HG03066 (cell line): ENCODE measurements around the gene SYNDIG1.

Source experiments
- ATAC-seq: cut with Tn5 transposase; IDR thresholded peaks from one replicate; pipeline ENCODE4 v1.9.1; 2021; ENCODE audit warnings: low read depth; ENCODE audit not compliant: unreplicated experiment

The SYNDIG1 gene

GRCh38 chr20:24546232-24546892 is 76.9 kb downstream of the SYNDIG1 start:
- no peak for ATAC-seq

- ATAC-seq: no peak
Measured at GRCh38 chr20:24547967-24548366, 78.5 kb downstream of the SYNDIG1 start.

GRCh38 chr20:24559114-24559732 is 89.8 kb downstream of the SYNDIG1 start:
- ATAC-seq: no peak

- no peak for ATAC-seq
Measured at GRCh38 chr20:24560571-24561491, 91.4 kb downstream of the SYNDIG1 start.

GRCh38 chr20:24565835-24566351 is 96.5 kb downstream of the SYNDIG1 start:
- no peak for ATAC-seq

GRCh38 chr20:24566656-24567055 is 97.2 kb downstream of the SYNDIG1 start:
- ATAC-seq: no peak

- no peak for ATAC-seq
Measured at GRCh38 chr20:24567508-24567907, 98.1 kb downstream of the SYNDIG1 start.

- no peak for ATAC-seq
Measured at GRCh38 chr20:24568842-24569241, 99.4 kb downstream of the SYNDIG1 start.

- no peak for ATAC-seq
Measured at GRCh38 chr20:24571159-24571558, 101.7 kb downstream of the SYNDIG1 start.

GRCh38 chr20:24572140-24572539 is 102.7 kb downstream of the SYNDIG1 start:
- ATAC-seq: no peak

GRCh38 chr20:24572862-24573261 is 103.4 kb downstream of the SYNDIG1 start:
- no peak for ATAC-seq

GRCh38 chr20:24573557-24573956 is 104.1 kb downstream of the SYNDIG1 start:
- no peak for ATAC-seq

- no peak for ATAC-seq
Measured at GRCh38 chr20:24574307-24574706, 104.9 kb downstream of the SYNDIG1 start.

- no peak for ATAC-seq
Measured at GRCh38 chr20:24574797-24575196, 105.4 kb downstream of the SYNDIG1 start.

- no peak for ATAC-seq
Measured at GRCh38 chr20:24575811-24576210, 106.4 kb downstream of the SYNDIG1 start.

- no peak for ATAC-seq
Measured at GRCh38 chr20:24576447-24576846, 107.0 kb downstream of the SYNDIG1 start.

GRCh38 chr20:24577271-24577909 is 108.0 kb downstream of the SYNDIG1 start:
- ATAC-seq: no peak

GRCh38 chr20:24578567-24579415 is 109.4 kb downstream of the SYNDIG1 start:
- ATAC-seq: no peak

- no peak for ATAC-seq
Measured at GRCh38 chr20:24579475-24579874, 110.0 kb downstream of the SYNDIG1 start.

- ATAC-seq: no peak
Measured at GRCh38 chr20:24580006-24580405, 110.6 kb downstream of the SYNDIG1 start.
